HEK293 (cell line): ENCODE data around the gene HDGF.

ENCODE experiments used
- ATF2 ChIP-seq: fragments of 450-650 bp; formaldehyde crosslinking; IDR thresholded peaks from 2 replicates; pipeline ENCODE4 v1.5.1; 2016; ENCODE audit warnings: missing biosample characterization, missing genetic modification characterization, low read depth
- CTCF ChIP-seq: fragments of 450-650 bp; formaldehyde crosslinking; IDR thresholded peaks from 2 replicates; pipeline ENCODE4 v1.5.1; 2016; ENCODE audit warnings: missing biosample characterization, missing genetic modification characterization
- ELK4 ChIP-seq: IDR thresholded peaks from 2 replicates; pipeline ENCODE4 v1.6.1; 2011; ENCODE audit warnings: mild to moderate bottlenecking, low read depth, low read length, borderline replicate concordance
- REPIN1 ChIP-seq: fragments of 450-650 bp; formaldehyde crosslinking; IDR thresholded peaks from 2 replicates; pipeline ENCODE4 v1.5.1; 2017; ENCODE audit warnings: missing biosample characterization, missing genetic modification characterization, low read depth
- TCF7L2 ChIP-seq: IDR thresholded peaks from 2 replicates; pipeline ENCODE4 v1.6.1; 2011; ENCODE audit warnings: low read depth, mild to moderate bottlenecking, inconsistent platforms, low read length, moderate library complexity, borderline replicate concordance
- ZBTB8A ChIP-seq: fragments of 450-650 bp; formaldehyde crosslinking; IDR thresholded peaks from 2 replicates; pipeline ENCODE4 v1.5.1; 2016; ENCODE audit warnings: missing biosample characterization, missing genetic modification characterization
- ZFP69B ChIP-seq: fragments of 450-650 bp; formaldehyde crosslinking; IDR thresholded peaks from 2 replicates; pipeline ENCODE4 v1.5.1; 2016; ENCODE audit warnings: missing biosample characterization, missing genetic modification characterization
- ZNF121 ChIP-seq: fragments of 450-650 bp; formaldehyde crosslinking; IDR thresholded peaks from 2 replicates; pipeline ENCODE4 v1.5.1; 2016; ENCODE audit warnings: missing biosample characterization, missing genetic modification characterization
- ZNF488 ChIP-seq: fragments of 450-650 bp; formaldehyde crosslinking; IDR thresholded peaks from 2 replicates; pipeline ENCODE4 v1.5.1; 2016; ENCODE audit warnings: missing biosample characterization, missing genetic modification characterization
- ZNF560 ChIP-seq: fragments of 450-650 bp; formaldehyde crosslinking; IDR thresholded peaks from 2 replicates; pipeline ENCODE4 v1.5.1; 2017; ENCODE audit warnings: missing biosample characterization, missing genetic modification characterization, borderline replicate concordance
- ZNF843 ChIP-seq: fragments of 450-650 bp; formaldehyde crosslinking; IDR thresholded peaks from 2 replicates; pipeline ENCODE4 v1.5.1; 2016; ENCODE audit warnings: missing biosample characterization, missing genetic modification characterization

GRCh38 chr1:156772728-156773497 is 21.4 kb upstream of the HDGF start:
- TF ChIP-seq CTCF (tag by site-specific recombination) (no peak), ZNF843 (tag by site-specific recombination) (no peak), ZBTB8A (no peak), ZNF121 (tag by site-specific recombination) (no peak), REPIN1 (tag by site-specific recombination) (no peak), ZNF560 (tag by site-specific recombination) (no peak), TCF7L2 (no peak), ZNF488 (tag by site-specific recombination) (no peak), ELK4 (no peak), ZFP69B (no peak), ATF2 (no peak)
